K562 (cell line): ENCODE results near the gene TMEM107. TPM values are rescaled to one million over a fixed set of nuclear protein-coding genes. Genes with fewer than 3 reads are reported as not detected.

ENCODE experiments used
- BDP1 ChIP-seq: IDR thresholded peaks from 3 replicates; pipeline ENCODE4 v1.6.1; 2011; ENCODE audit not compliant: insufficient read length, insufficient read depth
- CBFA2T2 ChIP-seq: fragments of 450-650 bp; conservative IDR thresholded peaks from 2 replicates; pipeline ENCODE4 v1.6.1; 2017; ENCODE audit warnings: mild to moderate bottlenecking
- EGR1 ChIP-seq: fragments of 450-650 bp; conservative IDR thresholded peaks from 2 replicates; pipeline ENCODE4 v1.6.1; 2017; ENCODE audit warnings: mild to moderate bottlenecking
- MED1 ChIP-seq: sonication (generic); formaldehyde crosslinking; IDR thresholded peaks from 2 replicates; pipeline ENCODE4 v1.8.1; 2023; ENCODE audit warnings: missing genetic modification reagents, borderline replicate concordance
- MTA1 ChIP-seq: fragments of 450-650 bp; IDR thresholded peaks from 2 replicates; pipeline ENCODE4 v1.6.1; 2017; ENCODE audit warnings: borderline replicate concordance
- PHF8 ChIP-seq: fragments of 200-600 bp; sonication (generic); IDR thresholded peaks from 2 replicates; pipeline ENCODE4 v1.6.1; 2012; ENCODE audit warnings: mixed run types, mild to moderate bottlenecking, inconsistent platforms, low read length, moderate library complexity, borderline replicate concordance
- PHTF2 ChIP-seq: fragments of 250-450 bp; sonication (Bioruptor Pico); IDR thresholded peaks from 2 replicates; pipeline ENCODE4 v1.5.0; 2021; ENCODE audit warnings: mild to moderate bottlenecking
- SIX5 ChIP-seq, 2 experiments: IDR thresholded peaks; 2 replicates each; pipeline ENCODE4 v1.6.1; 2011; ENCODE audit warnings: low read length in 2 of 2, borderline replicate concordance in 1 of 2, low read depth in 1 of 2, mild to moderate bottlenecking in 1 of 2, moderate library complexity in 1 of 2; ENCODE audit not compliant: insufficient read depth in 1 of 2
- STAG1 ChIP-seq: sonication (generic); formaldehyde crosslinking; IDR thresholded peaks from 2 replicates; pipeline ENCODE4 v1.5.0; 2020; ENCODE audit warnings: missing genetic modification reagents, borderline replicate concordance
- TAL1 ChIP-seq: fragments of 450-650 bp; IDR thresholded peaks from 2 replicates; pipeline ENCODE4 v1.6.1; 2016; ENCODE audit warnings: mild to moderate bottlenecking
- TBP ChIP-seq: optimal IDR thresholded peaks from 2 replicates; pipeline ENCODE3; 2011; ENCODE audit warnings: low read depth, low read length, improper control_type of control experiment
- ZFP36 ChIP-seq: fragments of 150-350 bp; IDR thresholded peaks from 2 replicates; pipeline ENCODE4 v1.6.1; 2018; ENCODE audit warnings: low read length, low read depth; ENCODE audit not compliant: partially characterized antibody
- polyA plus RNA-seq, 8 experiments: library from polyadenylated mRNA; depleted of rRNA in 4 of 8; stranded (reverse) in 5 of 8; unstranded in 3 of 8; fragments of >200 nt; fragmentation: Nextera tagmentation in 2 of 8; fragmentation: Illumina TruSeq in 1 of 8; extraction: Ambion mirVana in 2 of 8; extraction: Trizol in 1 of 8; gene quantifications; 2 replicates each; pipeline versions ENCODE4 v1.2.1 to v1.2.3, GENCODE V29; 2011 to 2014; ENCODE audit warnings: inconsistent platforms in 1 of 8, missing spikeins in 1 of 8
- total RNA-seq, 7 experiments: library from RNA; depleted of rRNA in 6 of 7; stranded (reverse); fragments of >200 nt in 6 of 7; fragmentation: Illumina TruSeq in 2 of 7; extraction: Trizol in 2 of 7; gene quantifications; 2 replicates each; pipeline versions ENCODE4 v1.2.1 to v1.2.3, GENCODE V29; 2011 to 2021; ENCODE audit warnings: low replicate concordance in 1 of 7
- TF ChIP-seq, protein P1 (sequence below): sonication (generic); formaldehyde crosslinking; IDR thresholded peaks from 2 replicates; pipeline ENCODE4 v1.8.1; 2023; ENCODE audit warnings: mild to moderate bottlenecking, missing genetic modification reagents
- TF ChIP-seq, protein P2 (sequence below), 2 experiments: fragments of 450-650 bp; IDR thresholded peaks; 2 replicates each; pipeline ENCODE4 v1.6.1; 2016; ENCODE audit warnings: mild to moderate bottlenecking in 2 of 2, borderline replicate concordance in 1 of 2, low read depth in 1 of 2, moderate library complexity in 1 of 2
- TF ChIP-seq, protein P3 (sequence below): fragments of 450-650 bp; formaldehyde crosslinking; IDR thresholded peaks from 2 replicates; pipeline ENCODE4 v1.4.0; 2020; ENCODE audit warnings: mild to moderate bottlenecking, moderate library complexity

The TMEM107 gene
- total and polyA plus RNA-seq, 9 of the 15 experiments (the other 6 are each of a cell fraction or from before 2014, with no cell fraction given), result 7.1 to 26.2 (median 16.9) TPM

DNA sequence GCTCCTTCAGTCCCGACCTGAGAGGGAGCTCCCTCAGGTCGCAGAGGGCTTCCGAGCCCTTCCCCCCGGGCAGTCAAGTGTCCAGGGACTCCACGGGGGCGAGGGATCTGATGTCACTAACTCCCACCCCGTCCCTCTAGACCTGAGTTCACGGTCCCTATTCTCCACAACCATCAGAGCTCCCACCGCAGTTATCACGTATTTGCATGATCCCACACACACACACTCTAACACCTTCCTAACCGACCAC lies 20.3 kb downstream of the TMEM107 start (continued):
- no peak for TF ChIP-seq CBFA2T2
- TF ChIP-seq, protein P1, sequence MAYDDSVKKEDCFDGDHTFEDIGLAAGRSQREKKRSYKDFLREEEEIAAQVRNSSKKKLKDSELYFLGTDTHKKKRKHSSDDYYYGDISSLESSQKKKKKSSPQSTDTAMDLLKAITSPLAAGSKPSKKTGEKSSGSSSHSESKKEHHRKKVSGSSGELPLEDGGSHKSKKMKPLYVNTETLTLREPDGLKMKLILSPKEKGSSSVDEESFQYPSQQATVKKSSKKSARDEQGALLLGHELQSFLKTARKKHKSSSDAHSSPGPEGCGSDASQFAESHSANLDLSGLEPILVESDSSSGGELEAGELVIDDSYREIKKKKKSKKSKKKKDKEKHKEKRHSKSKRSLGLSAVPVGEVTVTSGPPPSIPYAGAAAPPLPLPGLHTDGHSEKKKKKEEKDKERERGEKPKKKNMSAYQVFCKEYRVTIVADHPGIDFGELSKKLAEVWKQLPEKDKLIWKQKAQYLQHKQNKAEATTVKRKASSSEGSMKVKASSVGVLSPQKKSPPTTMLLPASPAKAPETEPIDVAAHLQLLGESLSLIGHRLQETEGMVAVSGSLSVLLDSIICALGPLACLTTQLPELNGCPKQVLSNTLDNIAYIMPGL, result no peak
- TF ChIP-seq EGR1, result no peak
- TF ChIP-seq BDP1, result no peak
- TF ChIP-seq, protein P2, sequence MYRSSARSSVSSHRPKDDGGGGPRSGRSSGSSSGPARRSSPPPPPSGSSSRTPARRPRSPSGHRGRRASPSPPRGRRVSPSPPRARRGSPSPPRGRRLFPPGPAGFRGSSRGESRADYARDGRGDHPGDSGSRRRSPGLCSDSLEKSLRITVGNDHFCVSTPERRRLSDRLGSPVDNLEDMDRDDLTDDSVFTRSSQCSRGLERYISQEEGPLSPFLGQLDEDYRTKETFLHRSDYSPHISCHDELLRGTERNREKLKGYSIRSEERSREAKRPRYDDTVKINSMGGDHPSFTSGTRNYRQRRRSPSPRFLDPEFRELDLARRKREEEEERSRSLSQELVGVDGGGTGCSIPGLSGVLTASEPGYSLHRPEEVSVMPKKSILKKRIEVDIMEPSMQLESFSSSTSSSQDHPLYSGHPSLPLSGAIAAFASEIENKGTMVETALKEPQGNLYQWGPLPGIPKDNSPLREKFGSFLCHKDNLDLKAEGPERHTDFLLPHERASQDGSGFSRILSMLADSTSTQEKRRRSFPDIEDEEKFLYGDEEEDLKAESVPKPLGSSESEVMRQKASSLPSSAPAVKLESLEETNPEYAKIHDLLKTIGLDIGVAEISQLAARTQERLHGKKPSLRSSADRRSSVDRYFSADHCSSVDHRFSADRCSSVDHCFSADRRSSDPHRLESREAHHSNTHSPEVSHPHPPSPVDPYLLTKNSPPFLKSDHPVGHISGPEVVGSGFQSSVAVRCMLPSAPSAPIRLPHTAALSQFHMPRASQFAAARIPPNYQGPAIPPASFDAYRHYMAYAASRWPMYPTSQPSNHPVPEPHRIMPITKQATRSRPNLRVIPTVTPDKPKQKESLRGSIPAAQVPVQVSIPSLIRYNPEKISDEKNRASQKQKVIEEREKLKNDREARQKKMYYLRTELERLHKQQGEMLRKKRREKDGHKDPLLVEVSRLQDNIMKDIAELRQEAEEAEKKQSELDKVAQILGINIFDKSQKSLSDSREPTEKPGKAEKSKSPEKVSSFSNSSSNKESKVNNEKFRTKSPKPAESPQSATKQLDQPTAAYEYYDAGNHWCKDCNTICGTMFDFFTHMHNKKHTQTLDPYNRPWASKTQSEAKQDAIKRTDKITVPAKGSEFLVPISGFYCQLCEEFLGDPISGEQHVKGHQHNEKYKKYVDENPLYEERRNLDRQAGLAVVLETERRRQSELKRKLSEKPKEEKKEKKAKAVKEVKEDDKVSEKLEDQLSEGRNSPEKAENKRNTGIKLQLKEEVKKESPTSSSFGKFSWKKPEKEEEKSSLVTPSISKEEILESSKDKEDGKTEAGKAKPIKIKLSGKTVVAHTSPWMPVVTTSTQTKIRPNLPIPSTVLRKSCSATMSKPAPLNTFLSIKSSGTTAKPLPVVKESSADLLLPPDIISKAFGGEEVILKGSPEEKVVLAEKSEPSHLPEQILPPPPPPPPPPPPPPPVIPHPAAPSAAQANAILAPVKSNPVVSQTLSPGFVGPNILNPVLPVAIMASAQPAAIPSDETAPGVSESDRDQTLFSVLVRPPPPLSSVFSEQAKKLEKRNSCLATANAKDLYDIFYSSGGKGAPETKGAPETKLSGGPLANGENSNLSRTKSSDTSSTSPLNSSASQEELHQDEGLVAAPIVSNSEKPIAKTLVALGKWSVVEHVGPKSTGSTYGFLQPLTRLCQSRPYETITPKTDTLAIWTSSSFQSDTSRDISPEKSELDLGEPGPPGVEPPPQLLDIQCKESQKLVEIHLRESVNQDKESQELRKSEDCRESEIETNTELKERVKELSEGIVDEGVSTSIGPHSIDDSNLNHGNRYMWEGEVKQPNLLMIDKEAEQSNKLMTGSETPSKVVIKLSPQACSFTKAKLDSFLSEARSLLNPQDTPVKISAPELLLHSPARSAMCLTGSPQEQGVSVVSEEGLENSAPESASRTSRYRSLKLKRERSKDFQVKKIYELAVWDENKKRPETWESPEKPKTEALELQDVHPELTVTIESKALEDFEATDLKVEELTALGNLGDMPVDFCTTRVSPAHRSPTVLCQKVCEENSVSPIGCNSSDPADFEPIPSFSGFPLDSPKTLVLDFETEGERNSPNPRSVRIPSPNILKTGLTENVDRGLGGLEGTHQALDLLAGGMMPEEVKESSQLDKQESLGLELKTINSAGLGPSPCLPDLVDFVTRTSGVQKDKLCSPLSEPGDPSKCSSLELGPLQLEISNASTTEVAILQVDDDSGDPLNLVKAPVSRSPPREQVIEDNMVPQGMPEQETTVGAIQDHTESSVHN (IDR thresholded peaks at IDR 0.05; ENCODE audit: borderline replicate concordance in 1 of 2, low read depth in 1 of 2), result no peak
- no peak for TF ChIP-seq ZFP36
- TF ChIP-seq, protein P3, sequence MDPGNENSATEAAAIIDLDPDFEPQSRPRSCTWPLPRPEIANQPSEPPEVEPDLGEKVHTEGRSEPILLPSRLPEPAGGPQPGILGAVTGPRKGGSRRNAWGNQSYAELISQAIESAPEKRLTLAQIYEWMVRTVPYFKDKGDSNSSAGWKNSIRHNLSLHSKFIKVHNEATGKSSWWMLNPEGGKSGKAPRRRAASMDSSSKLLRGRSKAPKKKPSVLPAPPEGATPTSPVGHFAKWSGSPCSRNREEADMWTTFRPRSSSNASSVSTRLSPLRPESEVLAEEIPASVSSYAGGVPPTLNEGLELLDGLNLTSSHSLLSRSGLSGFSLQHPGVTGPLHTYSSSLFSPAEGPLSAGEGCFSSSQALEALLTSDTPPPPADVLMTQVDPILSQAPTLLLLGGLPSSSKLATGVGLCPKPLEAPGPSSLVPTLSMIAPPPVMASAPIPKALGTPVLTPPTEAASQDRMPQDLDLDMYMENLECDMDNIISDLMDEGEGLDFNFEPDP (CRISPR knock-in tag), result no peak
- TF ChIP-seq STAG1 (CRISPR knock-in tag), result no peak
- TF ChIP-seq MTA1, result 0 out of 2 replicates have a peak, but pooled peaks have one; percentile 7
- peak; percentile 28; the same call in 1 of the 2 replicates for TF ChIP-seq PHF8
- no peak for TF ChIP-seq SIX5 (IDR thresholded peaks at IDR 0.05; ENCODE audit: borderline replicate concordance in 1 of 2, insufficient read depth in 1 of 2, low read depth in 1 of 2, low read length in 2 of 2)
- TF ChIP-seq MED1 (CRISPR knock-in tag), result no peak
- TF ChIP-seq TBP, result no peak
- no peak for TF ChIP-seq PHTF2 (CRISPR knock-in tag)
- no peak for TF ChIP-seq TAL1
